ENCODE data around the gene FRMD5.
"Not testable (repeated sequence)": the region's sequence is repeated elsewhere in the genome, so short reads cannot be mapped to it uniquely, and the experiment has no call there.

FRMD5 gene

GRCh38 chr15:44231842-44232241 lies 36.8 kb upstream of the FRMD5 start:
- no peak overlapping the region for H3K4me3 ChIP-seq (ENCODE audit: low read depth in 1 of 2, low read length in 2 of 2)
- H3K27ac ChIP-seq (ENCODE audit: low read length) = no peak overlapping the region
- H3K4me1 ChIP-seq (ENCODE audit: insufficient read depth, low read length) = no peaks in the 10 kb centered on the region
- ATAC-seq (ENCODE audit: insufficient read depth, low read depth) (no peak), DNase-seq (no peak)
- no peak overlapping the region for H3K9ac ChIP-seq (ENCODE audit: low read depth, low read length)
- H3K27me3 ChIP-seq (ENCODE audit: insufficient read depth, low read length, poor library complexity) = no peaks in the 10 kb centered on the region
- H3K79me2 ChIP-seq (ENCODE audit: insufficient read depth, low read length) = no peaks in the 10 kb centered on the region
- H3K9me3 ChIP-seq (ENCODE audit: insufficient read depth, low read length, severe bottlenecking) = no peaks in the 10 kb centered on the region
- H2AFZ ChIP-seq (ENCODE audit: low read depth, low read length) = no peak overlapping the region
- no peaks in the 10 kb centered on the region for H3K36me3 ChIP-seq (ENCODE audit: insufficient read depth, low read length)
- no peak overlapping the region for H3K4me2 ChIP-seq (ENCODE audit: insufficient read depth, low read length)
- no peaks in the 10 kb centered on the region for H4K20me1 ChIP-seq (ENCODE audit: insufficient read depth, low read length)
- TF ChIP-seq CTCF (IDR thresholded peaks at IDR 0.05; ENCODE audit: borderline replicate concordance, extremely low read depth, low read length, poor library complexity, severe bottlenecking) = no peak
- TF ChIP-seq EZH2 (IDR thresholded peaks at IDR 0.05; ENCODE audit: borderline replicate concordance, low read depth, low read length, severe bottlenecking) = no peak

DNA sequence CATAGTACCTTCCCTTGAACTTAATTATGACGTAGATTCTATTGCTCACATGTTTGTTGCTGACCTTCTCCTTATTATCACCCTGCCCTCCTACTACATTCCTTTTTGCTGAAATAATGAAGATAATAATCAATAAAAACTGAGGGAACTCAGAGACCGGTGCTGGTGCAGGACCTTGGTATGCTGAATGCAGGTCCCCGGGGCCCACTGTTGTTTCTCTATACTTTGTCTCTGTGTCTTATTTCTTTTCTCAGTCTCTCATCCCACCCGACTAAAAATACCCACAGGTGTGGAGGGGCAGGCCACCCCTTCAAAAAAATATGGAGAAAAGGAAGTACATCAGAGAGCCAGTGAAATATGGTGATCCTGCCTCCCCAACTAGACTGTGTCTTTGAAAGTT lies 34.2 kb upstream of the FRMD5 start:
- not testable (repeated sequence) for H3K4me3 ChIP-seq (ENCODE audit: low read depth in 1 of 2, low read length in 2 of 2); H3K36me3 ChIP-seq (ENCODE audit: insufficient read depth, low read length); H3K4me1 ChIP-seq (ENCODE audit: insufficient read depth, low read length); H3K4me2 ChIP-seq (ENCODE audit: insufficient read depth, low read length); H3K9me3 ChIP-seq (ENCODE audit: insufficient read depth, low read length, severe bottlenecking); H3K9ac ChIP-seq (ENCODE audit: low read depth, low read length); H3K79me2 ChIP-seq (ENCODE audit: insufficient read depth, low read length); H4K20me1 ChIP-seq (ENCODE audit: insufficient read depth, low read length); H2AFZ ChIP-seq (ENCODE audit: low read depth, low read length); DNase-seq; H3K27me3 ChIP-seq (ENCODE audit: insufficient read depth, low read length, poor library complexity); H3K27ac ChIP-seq (ENCODE audit: low read length); ATAC-seq (ENCODE audit: insufficient read depth, low read depth)

GRCh38 chr15:44227584-44227983 lies 32.5 kb upstream of the FRMD5 start:
- H3K9ac ChIP-seq (ENCODE audit: low read depth, low read length) = no peak overlapping the region
- peaks cover 4% of the 10 kb centered on the region for H3K27me3 ChIP-seq (ENCODE audit: insufficient read depth, low read length, poor library complexity)
- DNase-seq (no peak), ATAC-seq (ENCODE audit: insufficient read depth, low read depth) (no peak)
- H3K27ac ChIP-seq (ENCODE audit: low read length) = no peak overlapping the region
- no peaks in the 10 kb centered on the region for H3K36me3 ChIP-seq (ENCODE audit: insufficient read depth, low read length)
- no peaks in the 10 kb centered on the region for H3K79me2 ChIP-seq (ENCODE audit: insufficient read depth, low read length)
- no peak for TF ChIP-seq EZH2 (IDR thresholded peaks at IDR 0.05; ENCODE audit: borderline replicate concordance, low read depth, low read length, severe bottlenecking)
- TF ChIP-seq CTCF (IDR thresholded peaks at IDR 0.05; ENCODE audit: borderline replicate concordance, extremely low read depth, low read length, poor library complexity, severe bottlenecking) = no peak
- no peak overlapping the region for H3K4me2 ChIP-seq (ENCODE audit: insufficient read depth, low read length)
- H3K4me1 ChIP-seq (ENCODE audit: insufficient read depth, low read length) = no peaks in the 10 kb centered on the region
- no peak overlapping the region for H2AFZ ChIP-seq (ENCODE audit: low read depth, low read length)
- H3K4me3 ChIP-seq (ENCODE audit: low read depth in 1 of 2, low read length in 2 of 2) = no peak overlapping the region
- H4K20me1 ChIP-seq (ENCODE audit: insufficient read depth, low read length) = no peaks in the 10 kb centered on the region
- no peaks in the 10 kb centered on the region for H3K9me3 ChIP-seq (ENCODE audit: insufficient read depth, low read length, severe bottlenecking)

GRCh38 chr15:44227001-44227400 lies 31.9 kb upstream of the FRMD5 start:
- ATAC-seq (ENCODE audit: insufficient read depth, low read depth); H3K4me3 ChIP-seq (ENCODE audit: low read depth in 1 of 2, low read length in 2 of 2); H2AFZ ChIP-seq (ENCODE audit: low read depth, low read length); H3K36me3 ChIP-seq (ENCODE audit: insufficient read depth, low read length); H3K27ac ChIP-seq (ENCODE audit: low read length); H3K9ac ChIP-seq (ENCODE audit: low read depth, low read length); H3K9me3 ChIP-seq (ENCODE audit: insufficient read depth, low read length, severe bottlenecking); H3K27me3 ChIP-seq (ENCODE audit: insufficient read depth, low read length, poor library complexity); H4K20me1 ChIP-seq (ENCODE audit: insufficient read depth, low read length); H3K4me2 ChIP-seq (ENCODE audit: insufficient read depth, low read length); DNase-seq; H3K4me1 ChIP-seq (ENCODE audit: insufficient read depth, low read length); H3K79me2 ChIP-seq (ENCODE audit: insufficient read depth, low read length): not testable (repeated sequence)
